SK-N-SH treated with all-trans-retinoic acid at 6 μM for 48 hours (cell line): ENCODE measurements around the gene FUT1.

Experiments used
- RARB ChIP-seq: fragments of 250-450 bp; sonication (Bioruptor Pico); IDR thresholded peaks from 2 replicates; pipeline ENCODE4 v1.8.0; 2021; ENCODE audit warnings: mild to moderate bottlenecking, moderate library complexity
- TCF4 ChIP-seq: fragments of 250-450 bp; sonication (Bioruptor Pico); IDR thresholded peaks from 2 replicates; pipeline ENCODE4 v1.8.0; 2021; ENCODE audit warnings: mild to moderate bottlenecking, moderate library complexity, borderline replicate concordance
- ZFP3 ChIP-seq: fragments of 250-450 bp; sonication (Bioruptor Pico); IDR thresholded peaks from 2 replicates; pipeline ENCODE4 v1.5.0; 2020; ENCODE audit warnings: mild to moderate bottlenecking, moderate library complexity
- TF ChIP-seq, protein P1 (sequence below): fragments of 250-450 bp; sonication (Bioruptor Pico); IDR thresholded peaks from 2 replicates; pipeline ENCODE4 v1.8.0; 2020; ENCODE audit warnings: mild to moderate bottlenecking, moderate library complexity, borderline replicate concordance

DNA sequence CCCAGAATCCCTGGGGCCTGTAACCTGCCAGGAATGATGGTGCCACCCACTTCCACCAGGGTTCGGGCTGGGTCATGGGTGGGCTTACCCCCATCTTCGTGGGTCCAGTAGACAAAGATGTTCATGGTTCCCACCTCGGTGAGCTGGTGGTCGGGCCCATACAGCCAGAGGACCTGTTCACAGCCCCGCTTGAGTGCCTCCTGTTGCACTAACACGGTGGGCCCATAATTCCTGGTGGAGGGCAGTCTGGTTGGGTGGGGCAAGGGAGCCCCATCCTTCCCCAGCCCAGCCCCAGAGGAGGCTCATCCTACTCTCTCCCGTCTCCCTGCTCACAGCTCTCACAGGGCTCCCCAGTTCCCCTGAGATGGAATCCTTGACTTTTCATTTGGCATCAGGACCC, 44.7 kb upstream of the FUT1 start:
- TF ChIP-seq TCF4 (CRISPR knock-in tag) (no peak), ZFP3 (CRISPR knock-in tag) (no peak), RARB (CRISPR knock-in tag) (no peak)
- TF ChIP-seq, protein P1, sequence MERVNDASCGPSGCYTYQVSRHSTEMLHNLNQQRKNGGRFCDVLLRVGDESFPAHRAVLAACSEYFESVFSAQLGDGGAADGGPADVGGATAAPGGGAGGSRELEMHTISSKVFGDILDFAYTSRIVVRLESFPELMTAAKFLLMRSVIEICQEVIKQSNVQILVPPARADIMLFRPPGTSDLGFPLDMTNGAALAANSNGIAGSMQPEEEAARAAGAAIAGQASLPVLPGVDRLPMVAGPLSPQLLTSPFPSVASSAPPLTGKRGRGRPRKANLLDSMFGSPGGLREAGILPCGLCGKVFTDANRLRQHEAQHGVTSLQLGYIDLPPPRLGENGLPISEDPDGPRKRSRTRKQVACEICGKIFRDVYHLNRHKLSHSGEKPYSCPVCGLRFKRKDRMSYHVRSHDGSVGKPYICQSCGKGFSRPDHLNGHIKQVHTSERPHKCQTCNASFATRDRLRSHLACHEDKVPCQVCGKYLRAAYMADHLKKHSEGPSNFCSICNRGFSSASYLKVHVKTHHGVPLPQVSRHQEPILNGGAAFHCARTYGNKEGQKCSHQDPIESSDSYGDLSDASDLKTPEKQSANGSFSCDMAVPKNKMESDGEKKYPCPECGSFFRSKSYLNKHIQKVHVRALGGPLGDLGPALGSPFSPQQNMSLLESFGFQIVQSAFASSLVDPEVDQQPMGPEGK = no peak
